KMS-11 (cell line): ENCODE data around the gene SCARB1.

Experiments used
- H2AFZ ChIP-seq: fragments of 200-600 bp; sonication (generic); 2 replicates; pipeline ENCODE4 v1.6.1; 2016; ENCODE audit warnings: antibody characterized with exemption, mixed run types, low read depth
- H3K27ac ChIP-seq: fragments of 200-600 bp; sonication (generic); 2 replicates; pipeline ENCODE4 v1.6.1; 2016; ENCODE audit warnings: mild to moderate bottlenecking, mixed run types
- H3K27me3 ChIP-seq: fragments of 200-600 bp; sonication (generic); 2 replicates; pipeline ENCODE4 v1.6.1; 2017; ENCODE audit warnings: mild to moderate bottlenecking, low read depth, mixed run types, moderate library complexity; ENCODE audit not compliant: insufficient read depth
- H3K36me3 ChIP-seq: fragments of 200-600 bp; sonication (generic); 2 replicates; pipeline ENCODE4 v1.6.1; 2017; ENCODE audit warnings: mild to moderate bottlenecking, mixed run types; ENCODE audit not compliant: insufficient read depth
- H3K4me1 ChIP-seq: fragments of 200-600 bp; sonication (generic); 2 replicates; pipeline ENCODE4 v1.6.1; 2016; ENCODE audit warnings: mild to moderate bottlenecking, low read depth, mixed run types; ENCODE audit not compliant: poor library complexity, severe bottlenecking
- H3K4me2 ChIP-seq: fragments of 200-600 bp; sonication (generic); 2 replicates; pipeline ENCODE4 v1.7.0; 2016; ENCODE audit warnings: mild to moderate bottlenecking, mixed run types
- H3K4me3 ChIP-seq: fragments of 200-600 bp; sonication (generic); IDR thresholded peaks from 2 replicates; pipeline ENCODE4 v1.6.1; 2017; ENCODE audit warnings: low read depth, low read length, mixed read lengths; ENCODE audit not compliant: insufficient read depth
- H3K79me2 ChIP-seq: fragments of 200-600 bp; sonication (generic); 2 replicates; pipeline ENCODE4 v1.6.1; 2016; ENCODE audit warnings: low read depth, mixed run types; ENCODE audit not compliant: insufficient read depth
- H3K9ac ChIP-seq: fragments of 200-600 bp; sonication (generic); 2 replicates; pipeline ENCODE4 v1.6.1; 2016; ENCODE audit warnings: mild to moderate bottlenecking, mixed run types
- H4K20me1 ChIP-seq: fragments of 200-600 bp; sonication (generic); 2 replicates; pipeline ENCODE4 v1.6.1; 2016; ENCODE audit warnings: mild to moderate bottlenecking, mixed run types; ENCODE audit not compliant: insufficient read depth
- CTCF ChIP-seq: fragments of 200-600 bp; sonication (generic); conservative IDR thresholded peaks from 2 replicates; pipeline ENCODE4 v1.6.1; 2017; ENCODE audit warnings: low read depth, mild to moderate bottlenecking, antibody characterized with exemption, low read length, moderate library complexity, mixed read lengths

The SCARB1 gene

GRCh38 chr12:124835656-124836410, 27.8 kb downstream of the SCARB1 start:
- Histone ChIP-seq H3K27ac (no peak overlapping the region), H2AFZ (no peak overlapping the region), H4K20me1 (no peaks in the 10 kb centered on the region), H3K4me2 (no peak overlapping the region), H3K4me1 (no peaks in the 10 kb centered on the region), H3K9ac (no peak overlapping the region), H3K79me2 (no peaks in the 10 kb centered on the region; the same call in 1 of the 2 replicates), H3K27me3 (no peaks in the 10 kb centered on the region), H3K36me3 (no peaks in the 10 kb centered on the region), H3K4me3 (no peak overlapping the region)
- no peak for TF ChIP-seq CTCF

- Histone ChIP-seq H3K27me3 (no peaks in the 10 kb centered on the region), H3K27ac (no peak overlapping the region), H3K4me2 (no peak overlapping the region), H2AFZ (no peak overlapping the region), H3K79me2 (peaks cover 6% of the 10 kb centered on the region; the same call in 1 of the 2 replicates), H4K20me1 (no peaks in the 10 kb centered on the region), H3K4me3 (no peak overlapping the region), H3K36me3 (no peaks in the 10 kb centered on the region), H3K9ac (no peak overlapping the region), H3K4me1 (peaks cover 2% of the 10 kb centered on the region)
- no peak for TF ChIP-seq CTCF
Measured at GRCh38 chr12:124834822-124835221, 28.8 kb downstream of the SCARB1 start.

GRCh38 chr12:124833693-124834122, 30.0 kb downstream of the SCARB1 start:
- Histone ChIP-seq H3K4me2 (no peak overlapping the region), H4K20me1 (no peaks in the 10 kb centered on the region), H3K27ac (no peak overlapping the region), H3K27me3 (no peaks in the 10 kb centered on the region), H2AFZ (no peak overlapping the region), H3K36me3 (no peaks in the 10 kb centered on the region), H3K4me1 (peaks cover 13% of the 10 kb centered on the region), H3K4me3 (no peak overlapping the region), H3K9ac (no peak overlapping the region), H3K79me2 (peaks cover 16% of the 10 kb centered on the region; the same call in 1 of the 2 replicates)
- no peak for TF ChIP-seq CTCF

GRCh38 chr12:124832856-124833255, 30.8 kb downstream of the SCARB1 start:
- no peaks in the 10 kb centered on the region for H3K36me3 ChIP-seq
- peaks cover 18% of the 10 kb centered on the region; the same call in 1 of the 2 replicates for H3K79me2 ChIP-seq
- no peak overlapping the region for H2AFZ ChIP-seq
- H3K27me3 ChIP-seq = no peaks in the 10 kb centered on the region
- no peak overlapping the region for H3K4me3 ChIP-seq
- H4K20me1 ChIP-seq = no peaks in the 10 kb centered on the region
- peaks cover 22% of the 10 kb centered on the region for H3K4me1 ChIP-seq
- TF ChIP-seq CTCF = no peak
- no peak overlapping the region for H3K9ac ChIP-seq
- no peak overlapping the region for H3K27ac ChIP-seq
- H3K4me2 ChIP-seq = no peak overlapping the region
